DOHH2 (cell line): ENCODE measurements around the gene MTURN.
"Not testable (repeated sequence)": the region's sequence is repeated elsewhere in the genome, so short reads cannot be mapped to it uniquely, and the experiment has no call there.

ENCODE experiments used
- CTCF ChIP-seq: fragments of 200-600 bp; sonication (generic); IDR thresholded peaks from one replicate; pipeline ENCODE4 v1.5.1; 2014; ENCODE audit warnings: antibody characterized with exemption, mild to moderate bottlenecking, low read depth, low read length; ENCODE audit not compliant: poor library complexity, severe bottlenecking
- EZH2phosphoT487 ChIP-seq: fragments of 200-600 bp; sonication (generic); IDR thresholded peaks from 2 replicates; pipeline ENCODE4 v1.6.1; 2017; ENCODE audit warnings: borderline replicate concordance, mild to moderate bottlenecking, antibody characterized with exemption, low read length, moderate library complexity, mixed read lengths

- TF ChIP-seq CTCF, EZH2phosphoT487: not testable (repeated sequence)
Observed at GRCh38 chr7:30188381-30188780, 53.6 kb downstream of the MTURN start.
